ENCODE measurements around the gene ZNF580.

DNA sequence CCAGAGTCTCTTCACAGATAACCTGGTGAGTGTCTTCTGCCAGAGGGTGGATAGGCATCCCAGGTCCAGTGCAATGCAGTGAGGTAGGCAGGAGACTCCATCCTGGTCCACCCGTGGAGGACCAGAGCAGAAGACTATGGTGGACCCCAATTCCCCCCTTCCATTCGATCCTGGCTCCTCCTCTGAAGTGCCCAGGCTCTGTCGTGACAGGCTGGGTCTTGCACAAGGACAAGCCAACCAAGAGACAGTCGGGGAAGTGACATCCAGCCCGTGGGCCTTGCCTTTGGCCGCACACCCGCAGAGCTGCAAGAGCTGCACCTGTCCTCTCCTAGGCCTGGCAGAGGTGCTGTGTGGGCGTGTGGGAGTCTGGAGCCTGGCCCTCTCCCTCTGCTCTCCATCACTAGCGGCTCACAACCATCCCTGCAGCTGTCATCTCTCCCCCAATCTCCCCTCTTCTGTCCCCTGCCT lies 19.6 kb upstream of the ZNF580 start:
- TF ChIP-seq POLR2A (IDR thresholded peaks at IDR 0.05; ENCODE audit: low read length), result no peak
- no peak for TF ChIP-seq GATA1 (IDR thresholded peaks at IDR 0.05; ENCODE audit: low read depth, low read length)
